IPS-20b (cell line): ENCODE results near the gene ISLR2.
"Not testable (repeated sequence)": the region's sequence is repeated elsewhere in the genome, so short reads cannot be mapped to it uniquely, and the experiment has no call there.

Source experiments
- H3K27ac ChIP-seq: one replicate; pipeline ENCODE4 v1.5.1; 2013; ENCODE audit warnings: low read length
- H3K27me3 ChIP-seq: 2 replicates; pipeline ENCODE4 v1.6.1; 2013; ENCODE audit warnings: mild to moderate bottlenecking, low read length, inconsistent platforms; ENCODE audit not compliant: insufficient read depth
- H3K36me3 ChIP-seq: 2 replicates; pipeline ENCODE4 v1.6.1; 2013; ENCODE audit warnings: low read depth, mild to moderate bottlenecking, inconsistent platforms, low read length, moderate library complexity; ENCODE audit not compliant: insufficient read depth
- H3K4me1 ChIP-seq: 2 replicates; pipeline ENCODE4 v1.6.1; 2013; ENCODE audit warnings: mild to moderate bottlenecking, control low read depth, inconsistent platforms, low read length, moderate library complexity; ENCODE audit not compliant: insufficient read depth
- H3K4me3 ChIP-seq: 2 replicates; pipeline ENCODE4 v1.5.1; 2013; ENCODE audit warnings: mild to moderate bottlenecking, low read length, inconsistent platforms
- H3K9ac ChIP-seq: 2 replicates; pipeline ENCODE4 v1.6.1; 2013; ENCODE audit warnings: low read depth, mild to moderate bottlenecking, inconsistent platforms, low read length, moderate library complexity
- H3K9me3 ChIP-seq: 2 replicates; pipeline ENCODE4 v1.6.1; 2013; ENCODE audit warnings: mild to moderate bottlenecking, low read depth, low read length, inconsistent platforms; ENCODE audit not compliant: insufficient read depth

The ISLR2 gene

GRCh38 chr15:74130155-74130848 is at the start of gene ISLR2:
Gene ISLR2, plus strand, starts transcription at chr15:74130586. Its CDS starts 2,169 bp downstream, at chr15:74132755.
- no peaks in the 10 kb centered on the region for H3K9me3 ChIP-seq
- peak within 1 kb of the TSS; percentile 65 for H3K4me3 ChIP-seq
- peak within 1 kb of the TSS; percentile 51; the same call in 1 of the 2 replicates for H3K9ac ChIP-seq
- H3K27ac ChIP-seq: no peak within 1 kb of the TSS
- peaks cover 18% of the 10 kb centered on the region; the same call in 1 of the 2 replicates for H3K4me1 ChIP-seq
- no peaks in the 10 kb centered on the region for H3K36me3 ChIP-seq
- H3K27me3 ChIP-seq: peaks cover 98% of the 10 kb centered on the region

- H3K36me3 ChIP-seq, H3K27ac ChIP-seq, H3K4me1 ChIP-seq, H3K27me3 ChIP-seq, H3K9me3 ChIP-seq, H3K9ac ChIP-seq, H3K4me3 ChIP-seq: not testable (repeated sequence)
Observed at GRCh38 chr15:74082450-74082849, 47.9 kb upstream of the ISLR2 start, which contains the start of gene GOLGA6A. Gene GOLGA6A, minus strand, starts transcription at chr15:74082550. Its CDS starts 41 bp downstream, at chr15:74082509.

- H3K36me3 ChIP-seq, H3K4me1 ChIP-seq, H3K9ac ChIP-seq, H3K27ac ChIP-seq, H3K27me3 ChIP-seq, H3K4me3 ChIP-seq, H3K9me3 ChIP-seq: not testable (repeated sequence)
Observed at GRCh38 chr15:74094567-74094966, 35.8 kb upstream of the ISLR2 start.

- not testable (repeated sequence) for H3K27ac ChIP-seq, H3K9me3 ChIP-seq, H3K9ac ChIP-seq, H3K36me3 ChIP-seq, H3K27me3 ChIP-seq, H3K4me1 ChIP-seq, H3K4me3 ChIP-seq
Observed at GRCh38 chr15:74095610-74096009, 34.8 kb upstream of the ISLR2 start.

GRCh38 chr15:74096753-74097474 is 33.5 kb upstream of the ISLR2 start:
- H3K27me3 ChIP-seq, H3K4me1 ChIP-seq, H3K36me3 ChIP-seq, H3K27ac ChIP-seq, H3K4me3 ChIP-seq, H3K9me3 ChIP-seq, H3K9ac ChIP-seq: not testable (repeated sequence)

GRCh38 chr15:74099963-74100733 is 30.2 kb upstream of the ISLR2 start:
- peak overlapping the region; percentile 59; the same call in 1 of the 2 replicates for H3K4me3 ChIP-seq
- H3K9me3 ChIP-seq, H3K36me3 ChIP-seq, H3K27ac ChIP-seq, H3K4me1 ChIP-seq, H3K27me3 ChIP-seq: not testable (repeated sequence)
- H3K9ac ChIP-seq: peak overlapping the region; percentile 59; the same call in 1 of the 2 replicates

GRCh38 chr15:74108111-74108510 is 22.3 kb upstream of the ISLR2 start:
- H3K36me3 ChIP-seq: no peaks in the 10 kb centered on the region
- H3K27ac ChIP-seq: no peak overlapping the region
- no peaks in the 10 kb centered on the region for H3K9me3 ChIP-seq
- H3K4me3 ChIP-seq: no peak overlapping the region
- no peaks in the 10 kb centered on the region for H3K4me1 ChIP-seq
- no peak overlapping the region for H3K9ac ChIP-seq
- H3K27me3 ChIP-seq: no peaks in the 10 kb centered on the region

GRCh38 chr15:74108611-74109010 is 21.8 kb upstream of the ISLR2 start:
- not testable (repeated sequence) for H3K4me3 ChIP-seq, H3K36me3 ChIP-seq, H3K4me1 ChIP-seq, H3K9ac ChIP-seq, H3K27ac ChIP-seq, H3K27me3 ChIP-seq, H3K9me3 ChIP-seq

GRCh38 chr15:74109713-74110112 is 20.7 kb upstream of the ISLR2 start:
- H3K36me3 ChIP-seq: no peaks in the 10 kb centered on the region
- H3K27me3 ChIP-seq: no peaks in the 10 kb centered on the region
- no peaks in the 10 kb centered on the region for H3K4me1 ChIP-seq
- H3K4me3 ChIP-seq: no peak overlapping the region
- H3K9ac ChIP-seq: no peak overlapping the region
- no peak overlapping the region for H3K27ac ChIP-seq
- no peaks in the 10 kb centered on the region for H3K9me3 ChIP-seq

- H3K9me3 ChIP-seq: no peaks in the 10 kb centered on the region
- peaks cover 21% of the 10 kb centered on the region for H3K27me3 ChIP-seq
- no peaks in the 10 kb centered on the region for H3K36me3 ChIP-seq
- H3K4me1 ChIP-seq: peaks cover 7% of the 10 kb centered on the region; the same call in 1 of the 2 replicates
- H3K9ac ChIP-seq: no peak overlapping the region
- H3K27ac ChIP-seq: no peak overlapping the region
- H3K4me3 ChIP-seq: no peak overlapping the region
Observed at GRCh38 chr15:74120426-74120825, 10.0 kb upstream of the ISLR2 start.

- H3K4me1 ChIP-seq: peaks cover 7% of the 10 kb centered on the region; the same call in 1 of the 2 replicates
- no peak overlapping the region for H3K4me3 ChIP-seq
- no peak overlapping the region for H3K9ac ChIP-seq
- H3K27ac ChIP-seq: no peak overlapping the region
- H3K36me3 ChIP-seq: no peaks in the 10 kb centered on the region
- H3K27me3 ChIP-seq: peaks cover 27% of the 10 kb centered on the region
- H3K9me3 ChIP-seq: no peaks in the 10 kb centered on the region
Observed at GRCh38 chr15:74121039-74121438, 9.3 kb upstream of the ISLR2 start.
